IMR-90 (cell line): ENCODE measurements around the gene BATF. TPM values are rescaled to one million over a fixed set of nuclear protein-coding genes. Genes with fewer than 3 reads are reported as not detected.

Experiments used
- ATAC-seq: fragments of 200-7000 bp; cut with Tn5 transposase; 2 replicates; pipeline ENCODE4 v1.9.1; 2020; ENCODE audit warnings: low read depth, mild to moderate bottlenecking, moderate library complexity
- BruUV-seq: library from RNA; stranded (reverse); fragments of 400-500 nt; replicated peaks from 2 replicates; lab custom pipeline; 2021; lab: Mats Ljungman, UMichigan
- CTCF ChIA-PET: fragments of 300-600 bp; formaldehyde crosslinking; extraction: SDS; loops from one replicate; lab custom pipeline; 2021; ENCODE audit warnings: antibody characterized with exemption; lab: Yijun Ruan, JAX
- POLR2A ChIA-PET: fragments of 300-600 bp; sonication (Branson Sonifier 250); formaldehyde crosslinking; loops from one replicate; lab custom pipeline; 2022; ENCODE audit warnings: antibody characterized with exemption; ENCODE audit not compliant: unreplicated experiment; lab: Charles Lee
- DNase-seq: peaks from one replicate; pipeline ENCODE4 v3.0.0; 2013
- H2AFZ ChIP-seq: replicated peaks from 2 replicates; pipeline ENCODE3; 2013; ENCODE audit warnings: low read length, mild to moderate bottlenecking; ENCODE audit not compliant: poor library complexity
- H2AK5ac ChIP-seq: 2 replicates; pipeline ENCODE4 v1.6.1; 2013; ENCODE audit warnings: low read depth, low read length, inconsistent platforms
- H2AK9ac ChIP-seq: replicated peaks from 2 replicates; pipeline ENCODE3; 2013; ENCODE audit warnings: mild to moderate bottlenecking, low read depth, low read length, moderate library complexity; ENCODE audit not compliant: poor library complexity
- H2BK120ac ChIP-seq: 2 replicates; pipeline ENCODE4 v1.6.1; 2013; ENCODE audit warnings: low read depth, low read length, inconsistent platforms
- H2BK15ac ChIP-seq: 3 replicates; pipeline ENCODE4 v1.6.1; 2013; ENCODE audit warnings: low read depth, low read length, inconsistent platforms
- H2BK20ac ChIP-seq: 2 replicates; pipeline ENCODE4 v1.6.1; 2013; ENCODE audit warnings: low read depth, mild to moderate bottlenecking, inconsistent platforms, low read length, moderate library complexity
- H2BK5ac ChIP-seq: 2 replicates; pipeline ENCODE4 v1.6.1; 2013; ENCODE audit warnings: mild to moderate bottlenecking, low read depth, low read length, inconsistent platforms; ENCODE audit not compliant: poor library complexity, severe bottlenecking
- H3K14ac ChIP-seq: replicated peaks from 2 replicates; pipeline ENCODE4 v1.6.1; 2013; ENCODE audit warnings: low read depth, low read length, inconsistent platforms
- H3K18ac ChIP-seq: 2 replicates; pipeline ENCODE4 v1.6.1; 2013; ENCODE audit warnings: low read depth, low read length, control low read depth
- H3K23ac ChIP-seq: 2 replicates; pipeline ENCODE4 v1.6.1; 2013; ENCODE audit warnings: low read depth, low read length, inconsistent platforms
- H3K27ac ChIP-seq: 2 replicates; pipeline ENCODE4 v1.5.1; 2013; ENCODE audit warnings: mild to moderate bottlenecking, control low read depth, low read length; ENCODE audit not compliant: insufficient read depth
- H3K27me3 ChIP-seq: 2 replicates; pipeline ENCODE4 v1.6.1; 2013; ENCODE audit warnings: low read length; ENCODE audit not compliant: control insufficient read depth, insufficient read depth
- H3K36me3 ChIP-seq: 2 replicates; pipeline ENCODE4 v1.6.1; 2013; ENCODE audit warnings: low read length, mixed read lengths; ENCODE audit not compliant: control insufficient read depth, insufficient read depth
- H3K4ac ChIP-seq: 2 replicates; pipeline ENCODE4 v1.6.1; 2013; ENCODE audit warnings: low read depth, low read length, inconsistent platforms
- H3K4me1 ChIP-seq: 2 replicates; pipeline ENCODE4 v1.6.1; 2013; ENCODE audit warnings: low read length, mixed read lengths; ENCODE audit not compliant: control insufficient read depth, insufficient read depth
- H3K4me2 ChIP-seq: 2 replicates; pipeline ENCODE4 v1.6.1; 2013; ENCODE audit warnings: low read depth, mild to moderate bottlenecking, control low read depth, low read length, moderate library complexity
- H3K4me3 ChIP-seq: 2 replicates; pipeline ENCODE4 v1.5.1; 2013; ENCODE audit warnings: low read depth, mild to moderate bottlenecking, control low read depth, low read length, moderate library complexity; ENCODE audit not compliant: insufficient read depth
- H3K56ac ChIP-seq: 2 replicates; pipeline ENCODE4 v1.6.1; 2013; ENCODE audit warnings: low read length, inconsistent platforms; ENCODE audit not compliant: insufficient read depth; ENCODE audit errors: extremely low read depth
- H3K79me1 ChIP-seq, 2 experiments: 2 replicates each; pipeline ENCODE4 v1.6.1; 2013; ENCODE audit warnings: low read length in 2 of 2, inconsistent platforms in 1 of 2, low read depth in 1 of 2
- H3K9ac ChIP-seq: 2 replicates; pipeline ENCODE4 v1.6.1; 2013; ENCODE audit warnings: low read depth, low read length, control low read depth
- H3K9me1 ChIP-seq: 2 replicates; pipeline ENCODE4 v1.6.1; 2013; ENCODE audit warnings: low read length, inconsistent platforms; ENCODE audit not compliant: insufficient read depth
- H3K9me3 ChIP-seq: 2 replicates; pipeline ENCODE4 v1.6.1; 2013; ENCODE audit warnings: low read length; ENCODE audit not compliant: control insufficient read depth, insufficient read depth
- H4K20me1 ChIP-seq: 2 replicates; pipeline ENCODE4 v1.6.1; 2013; ENCODE audit warnings: low read length, inconsistent platforms; ENCODE audit not compliant: insufficient read depth
- H4K5ac ChIP-seq: 2 replicates; pipeline ENCODE4 v1.6.1; 2013; ENCODE audit warnings: mild to moderate bottlenecking, low read depth, low read length, control low read depth
- H4K8ac ChIP-seq, 2 experiments: 2 replicates each; pipeline ENCODE4 v1.6.1; 2013; ENCODE audit warnings: low read depth in 2 of 2, low read length in 2 of 2, control low read depth in 1 of 2, inconsistent platforms in 1 of 2
- H4K91ac ChIP-seq: 2 replicates; pipeline ENCODE4 v1.6.1; 2013; ENCODE audit warnings: low read depth, low read length, inconsistent platforms; ENCODE audit not compliant: insufficient read depth
- BHLHE40 ChIP-seq: fragments of 150-350 bp; IDR thresholded peaks from 2 replicates; pipeline ENCODE4 v1.6.1; 2016; ENCODE audit warnings: mild to moderate bottlenecking, low read depth, low read length
- CHD1 ChIP-seq: IDR thresholded peaks from 2 replicates; pipeline ENCODE4 v1.6.1; 2012; ENCODE audit warnings: low read depth, low read length, improper control_type of control experiment
- CTCF ChIP-seq: conservative IDR thresholded peaks from 2 replicates; pipeline ENCODE4 v1.5.1; 2012; ENCODE audit warnings: mild to moderate bottlenecking, low read depth, low read length, improper control_type of control experiment
- ELK1 ChIP-seq: fragments of 150-350 bp; IDR thresholded peaks from 2 replicates; pipeline ENCODE4 v1.6.1; 2016; ENCODE audit warnings: low read depth, mild to moderate bottlenecking, low read length, moderate library complexity, borderline replicate concordance
- FOS ChIP-seq: fragments of 150-350 bp; IDR thresholded peaks from 2 replicates; pipeline ENCODE4 v1.6.1; 2016; ENCODE audit warnings: low read depth, low read length
- MAFK ChIP-seq: IDR thresholded peaks from 2 replicates; pipeline ENCODE4 v1.6.1; 2012; ENCODE audit warnings: low read depth, low read length, improper control_type of control experiment
- MAZ ChIP-seq: IDR thresholded peaks from 2 replicates; pipeline ENCODE4 v1.6.1; 2012; ENCODE audit warnings: low read depth, mild to moderate bottlenecking, low read length, improper control_type of control experiment, moderate library complexity, borderline replicate concordance
- MXI1 ChIP-seq: IDR thresholded peaks from 2 replicates; pipeline ENCODE4 v1.6.1; 2012; ENCODE audit warnings: low read depth, mild to moderate bottlenecking, low read length, moderate library complexity, borderline replicate concordance
- NFE2L2 ChIP-seq: fragments of 150-350 bp; IDR thresholded peaks from 2 replicates; pipeline ENCODE4 v1.6.1; 2016; ENCODE audit warnings: low read depth, mild to moderate bottlenecking, low read length
- RAD21 ChIP-seq: IDR thresholded peaks from 2 replicates; pipeline ENCODE4 v1.6.1; 2012; ENCODE audit warnings: low read length, improper control_type of control experiment
- USF2 ChIP-seq: fragments of 150-350 bp; IDR thresholded peaks from 2 replicates; pipeline ENCODE4 v1.6.1; 2017; ENCODE audit warnings: mild to moderate bottlenecking, antibody characterized with exemption, low read length, low read depth
- WGBS, 2 experiments: methylation state at CpG; one replicate each; pipeline versions ENCODE4 v1.1.5 to v1.1.7; 2013; ENCODE audit warnings: missing lambda C conversion rate in 2 of 2; ENCODE audit not compliant: insufficient read length in 1 of 2; ENCODE audit errors: extremely low coverage in 2 of 2; 5-methylcytosine and 5-hydroxymethylcytosine counted together
- dilution Hi-C: fragments of 300-500 bp; cut with HindIII; formaldehyde crosslinking; loops from one replicate; pipeline ENCODE4 v1.14.3; 2018; ENCODE audit warnings: low sequenced_read_pairs; ENCODE audit not compliant: unreplicated experiment
- in situ Hi-C: fragments of 300-500 bp; cut with MboI; formaldehyde crosslinking; loops from 3 replicates; pipeline ENCODE4 v1.14.3; 2019; ENCODE audit warnings: low sequenced_read_pairs, inconsistent platforms, mixed read lengths
- intact Hi-C: fragments of 100-400 bp; cut with micrococcal nuclease; formaldehyde crosslinking; loops from 2 replicates; pipeline ENCODE4 v1.10.0; 2022
- polyA plus RNA-seq, 3 experiments: library from polyadenylated mRNA; depleted of rRNA; stranded (reverse); fragments of >200 nt; gene quantifications; 2 replicates each; pipeline ENCODE4 v1.2.3, GENCODE V29; 2012; ENCODE audit warnings: low replicate concordance in 1 of 3
- total RNA-seq: library from RNA; depleted of rRNA; stranded (reverse); fragments of >200 nt; gene quantifications from 2 replicates; pipeline ENCODE4 v1.2.3, GENCODE V29; 2012

Gene BATF
- total and polyA plus RNA-seq, 2 of the 4 experiments (the other 2 are of a cell fraction) = not detected

GRCh38 chr14:75525969-75526368 is 3.7 kb downstream of the BATF start:
- H3K14ac ChIP-seq = no peak overlapping the region
- no peak for TF ChIP-seq MAZ
- no peak for TF ChIP-seq ELK1
- TF ChIP-seq BHLHE40 = no peak
- no peak for TF ChIP-seq RAD21
- no peak for TF ChIP-seq NFE2L2
- no peak for TF ChIP-seq MXI1
- TF ChIP-seq CHD1 = no peak
- TF ChIP-seq CTCF = no peak
- TF ChIP-seq USF2 = no peak
- no peak for TF ChIP-seq FOS
- TF ChIP-seq MAFK = no peak
- no TSS peak for BruUV-seq
- no peak overlapping the region for H2BK15ac ChIP-seq
- H3K9me3 ChIP-seq = no peaks in the 10 kb centered on the region
- no peak overlapping the region for H3K56ac ChIP-seq
- H3K79me1 ChIP-seq = no peaks in the 10 kb centered on the region
- POLR2A ChIA-PET = no interaction called here
- no peak overlapping the region for H2AFZ ChIP-seq
- no peak overlapping the region for H3K23ac ChIP-seq
- in situ Hi-C loops = no loop called here
- no peak overlapping the region for H2AK9ac ChIP-seq
- no CpG with 5 or more reads among the region's 1 CpG for WGBS, 2 experiments
- no peak overlapping the region for H3K18ac ChIP-seq
- H4K8ac ChIP-seq = no peak overlapping the region
- DNase-seq (no peak), ATAC-seq (no peak)
- no peak overlapping the region for H3K27ac ChIP-seq
- no peak overlapping the region for H2AK5ac ChIP-seq
- no peak overlapping the region for H4K91ac ChIP-seq
- H3K9me1 ChIP-seq = peaks cover 3% of the 10 kb centered on the region; the same call in 1 of the 2 replicates
- no peak overlapping the region for H3K9ac ChIP-seq
- H4K5ac ChIP-seq = no peak overlapping the region
- H3K4ac ChIP-seq = no peak overlapping the region
- H2BK5ac ChIP-seq = no peak overlapping the region
- dilution Hi-C loops = no loop called here
- no peaks in the 10 kb centered on the region for H3K4me1 ChIP-seq
- H3K36me3 ChIP-seq = no peaks in the 10 kb centered on the region
- H2BK120ac ChIP-seq = no peak overlapping the region
- H3K27me3 ChIP-seq = peaks cover 21% of the 10 kb centered on the region
- CTCF ChIA-PET = no interaction called here
- no peaks in the 10 kb centered on the region for H4K20me1 ChIP-seq
- no peak overlapping the region for H3K4me3 ChIP-seq
- H2BK20ac ChIP-seq = no peak overlapping the region
- intact Hi-C loops = no loop called here
- no peak overlapping the region for H3K4me2 ChIP-seq
